ENCODE data around the gene KPNA1. TPM values are rescaled to one million over a fixed set of nuclear protein-coding genes. Genes with fewer than 3 reads are reported as not detected.

KPNA1 gene
- total RNA-seq, 1 experiment from 2014 or later, result 64.3 TPM

- POLR2A ChIA-PET (ENCODE audit: unreplicated experiment), result interaction anchor here (0.6 kb wide), 1 partner anchor 77 kb away, joined by 3 read pairs; no protein-coding TSS in a partner anchor
- no peaks in the 10 kb centered on the region for H3K4me1 ChIP-seq (ENCODE audit: insufficient read depth, low read length)
- H3K79me2 ChIP-seq (ENCODE audit: low read length), result peaks cover 4% of the 10 kb centered on the region; the same call in 1 of the 2 replicates
- H3K4me2 ChIP-seq (ENCODE audit: low read length), result no peak overlapping the region
- H3K9me2 ChIP-seq (replicated peaks; ENCODE audit: low read length), result no peaks in the 10 kb centered on the region
- CTCF ChIA-PET, result no interaction called here
- no peaks in the 10 kb centered on the region for H4K20me1 ChIP-seq (ENCODE audit: low read length)
- DNase-seq, result no peak
- no peaks in the 10 kb centered on the region for H3K9me3 ChIP-seq (ENCODE audit: low read length)
- H3K27me3 ChIP-seq (ENCODE audit: low read length), result no peaks in the 10 kb centered on the region
- H3K4me3 ChIP-seq (ENCODE audit: low read length), result no peak overlapping the region
- no peak overlapping the region for H3K27ac ChIP-seq (ENCODE audit: low read length)
- BruUV-seq (replicated peaks), result no TSS peak
- no peak overlapping the region for H2AFZ ChIP-seq (ENCODE audit: low read length)
- peaks cover 4% of the 10 kb centered on the region for H3F3A ChIP-seq (ENCODE audit: low read length, unreplicated experiment)
- TF ChIP-seq CTCF (conservative IDR thresholded peaks at IDR 0.05; ENCODE audit: low read depth, low read length), result no peak
- TF ChIP-seq EZH2phosphoT487 (IDR thresholded peaks at IDR 0.05; ENCODE audit: borderline replicate concordance, low read length), result no peak
- no peak for TF ChIP-seq EZH2 (IDR thresholded peaks at IDR 0.05; ENCODE audit: low read length, unreplicated experiment)
- H3K36me3 ChIP-seq (ENCODE audit: low read depth, low read length), result peaks cover 68% of the 10 kb centered on the region
- no peak overlapping the region for H3K9ac ChIP-seq (ENCODE audit: low read length)
- ATAC-seq, result no peak
- intact Hi-C loops (cut with micrococcal nuclease), result loop anchor here (5.0 kb wide), 1 partner anchor 50 kb away; the partner anchor contains the start of gene KPNA1
These were observed 52.9 kb downstream of the KPNA1 start for GRCh38 chr3:122461806-122462205.

- Histone ChIP-seq H3K4me2 (ENCODE audit: low read length) (no peak overlapping the region), H3K36me3 (ENCODE audit: low read depth, low read length) (peaks cover 71% of the 10 kb centered on the region), H3K9me2 (replicated peaks; ENCODE audit: low read length) (no peaks in the 10 kb centered on the region), H3K79me2 (ENCODE audit: low read length) (no peaks in the 10 kb centered on the region), H3K4me1 (ENCODE audit: insufficient read depth, low read length) (no peaks in the 10 kb centered on the region), H3K9me3 (ENCODE audit: low read length) (no peaks in the 10 kb centered on the region), H3K27me3 (ENCODE audit: low read length) (no peaks in the 10 kb centered on the region), H2AFZ (ENCODE audit: low read length) (no peak overlapping the region), H3K4me3 (ENCODE audit: low read length) (no peak overlapping the region), H3K9ac (ENCODE audit: low read length) (no peak overlapping the region), H4K20me1 (ENCODE audit: low read length) (no peaks in the 10 kb centered on the region), H3K27ac (ENCODE audit: low read length) (no peak overlapping the region), H3F3A (ENCODE audit: low read length, unreplicated experiment) (peaks cover 4% of the 10 kb centered on the region)
- intact Hi-C loops (cut with micrococcal nuclease), result loop anchor here (1.0 kb wide), 2 partner anchors 75 to 220 kb away; no protein-coding TSS in a partner anchor
- TF ChIP-seq CTCF (conservative IDR thresholded peaks at IDR 0.05; ENCODE audit: low read depth, low read length) (peak; percentile 83), EZH2phosphoT487 (IDR thresholded peaks at IDR 0.05; ENCODE audit: borderline replicate concordance, low read length) (no peak), EZH2 (IDR thresholded peaks at IDR 0.05; ENCODE audit: low read length, unreplicated experiment) (no peak)
- peak; percentile 75 for DNase-seq
- peak; percentile 81 for ATAC-seq
- CTCF ChIA-PET, result no interaction called here
- BruUV-seq (replicated peaks), result no TSS peak
- POLR2A ChIA-PET (ENCODE audit: unreplicated experiment), result no interaction called here
These were observed 55.7 kb downstream of the KPNA1 start for GRCh38 chr3:122458992-122459391.

- DNase-seq, result no peak
- no peak overlapping the region for H3K9ac ChIP-seq (ENCODE audit: low read length)
- H2AFZ ChIP-seq (ENCODE audit: low read length), result no peak overlapping the region
- H3K36me3 ChIP-seq (ENCODE audit: low read depth, low read length), result peaks cover 73% of the 10 kb centered on the region
- TF ChIP-seq CTCF (conservative IDR thresholded peaks at IDR 0.05; ENCODE audit: low read depth, low read length), result no peak
- no peak for TF ChIP-seq EZH2phosphoT487 (IDR thresholded peaks at IDR 0.05; ENCODE audit: borderline replicate concordance, low read length)
- no peak for TF ChIP-seq EZH2 (IDR thresholded peaks at IDR 0.05; ENCODE audit: low read length, unreplicated experiment)
- no peaks in the 10 kb centered on the region for H3K79me2 ChIP-seq (ENCODE audit: low read length)
- no peak overlapping the region for H3K4me2 ChIP-seq (ENCODE audit: low read length)
- no peak overlapping the region for H3K4me3 ChIP-seq (ENCODE audit: low read length)
- H3K27ac ChIP-seq (ENCODE audit: low read length), result no peak overlapping the region
- H4K20me1 ChIP-seq (ENCODE audit: low read length), result no peaks in the 10 kb centered on the region
- intact Hi-C loops (cut with micrococcal nuclease), result no loop called here
- no TSS peak for BruUV-seq (replicated peaks)
- no peaks in the 10 kb centered on the region for H3K4me1 ChIP-seq (ENCODE audit: insufficient read depth, low read length)
- H3F3A ChIP-seq (ENCODE audit: low read length, unreplicated experiment), result peaks cover 4% of the 10 kb centered on the region
- H3K27me3 ChIP-seq (ENCODE audit: low read length), result no peaks in the 10 kb centered on the region
- POLR2A ChIA-PET (ENCODE audit: unreplicated experiment), result no interaction called here
- ATAC-seq, result no peak
- CTCF ChIA-PET, result no interaction called here
- no peaks in the 10 kb centered on the region for H3K9me2 ChIP-seq (replicated peaks; ENCODE audit: low read length)
- no peaks in the 10 kb centered on the region for H3K9me3 ChIP-seq (ENCODE audit: low read length)
These were observed 57.0 kb downstream of the KPNA1 start for GRCh38 chr3:122457706-122458105.

Data from PC-3 (cell line).